Measurements from ENCODE around the gene RAB40B. TPM values are rescaled to one million over a fixed set of nuclear protein-coding genes. Genes with fewer than 3 reads are reported as not detected.

The RAB40B gene
- total and polyA plus RNA-seq, 2 of the 13 experiments (the other 11 are each of a cell fraction or from before 2014, with no cell fraction given), result 6.2 to 6.5 TPM

DNA sequence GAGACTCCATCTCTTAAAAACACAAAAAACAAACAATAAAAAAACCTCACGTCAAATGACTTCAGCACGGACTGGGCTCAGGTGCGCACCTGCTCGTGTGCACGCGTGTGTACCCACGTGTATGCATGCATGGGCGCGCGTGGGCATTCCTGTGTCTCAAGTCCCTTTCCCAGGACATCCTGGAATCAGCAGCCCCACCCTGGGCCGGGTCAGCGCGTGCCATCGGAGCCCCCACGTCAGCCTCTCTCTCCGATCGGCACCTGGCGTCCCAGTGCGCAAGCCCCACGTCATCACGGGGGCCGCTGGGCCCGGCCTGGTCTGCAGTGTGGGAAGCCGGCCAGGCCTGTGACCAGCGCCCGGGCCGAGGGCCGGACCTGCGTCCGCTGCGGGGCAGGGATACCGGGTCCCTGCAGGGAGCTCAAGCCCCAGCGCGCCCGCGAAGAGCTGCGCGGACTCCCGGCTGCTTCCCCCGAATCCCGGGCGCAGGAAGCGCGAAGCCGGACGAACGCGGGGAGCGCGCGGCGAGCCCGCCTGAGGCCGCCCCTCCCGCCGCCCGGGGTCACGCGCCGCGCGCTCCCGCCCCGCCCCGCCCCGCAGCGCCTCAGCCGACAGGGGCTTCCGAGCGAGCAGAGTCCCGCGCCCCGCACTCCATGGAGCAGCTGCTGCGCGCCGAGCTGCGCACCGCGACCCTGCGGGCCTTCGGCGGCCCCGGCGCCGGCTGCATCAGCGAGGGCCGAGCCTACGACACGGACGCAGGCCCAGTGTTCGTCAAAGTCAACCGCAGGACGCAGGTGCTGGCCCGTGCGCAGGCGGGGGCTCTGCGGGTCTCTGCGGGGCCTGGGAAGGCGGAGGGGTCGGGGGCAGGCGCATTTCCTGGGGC is 36.7 kb upstream of the RAB40B start, which contains the start of gene FN3K (continued):
- TF ChIP-seq ZNF230 (CRISPR knock-in tag; IDR thresholded peaks at IDR 0.05) (no peak), SMARCE1 (IDR thresholded peaks at IDR 0.05; ENCODE audit: borderline replicate concordance) (no peak), ZNF251 (CRISPR knock-in tag; IDR thresholded peaks at IDR 0.05) (no peak), ZNF839 (CRISPR knock-in tag; IDR thresholded peaks at IDR 0.05; ENCODE audit: borderline replicate concordance) (peak; percentile 16; the same call in 1 of the 2 replicates), KDM5A (IDR thresholded peaks at IDR 0.05; ENCODE audit: borderline replicate concordance, low read length) (peak; percentile 33; the same call in 1 of the 2 replicates), SIX4 (CRISPR knock-in tag; IDR thresholded peaks at IDR 0.05) (no peak), SOX6 (IDR thresholded peaks at IDR 0.05) (no peak), SOX6 (CRISPR knock-in tag; IDR thresholded peaks at IDR 0.05) (no peak; the same call in 1 of the 2 replicates), NONO (IDR thresholded peaks at IDR 0.05) (no peak), NONO (CRISPR knock-in tag; conservative IDR thresholded peaks at IDR 0.05) (peak; percentile 62), ATAD3A (CRISPR knock-in tag; IDR thresholded peaks at IDR 0.05) (peak; percentile 34)
- TF ChIP-seq, protein P1, sequence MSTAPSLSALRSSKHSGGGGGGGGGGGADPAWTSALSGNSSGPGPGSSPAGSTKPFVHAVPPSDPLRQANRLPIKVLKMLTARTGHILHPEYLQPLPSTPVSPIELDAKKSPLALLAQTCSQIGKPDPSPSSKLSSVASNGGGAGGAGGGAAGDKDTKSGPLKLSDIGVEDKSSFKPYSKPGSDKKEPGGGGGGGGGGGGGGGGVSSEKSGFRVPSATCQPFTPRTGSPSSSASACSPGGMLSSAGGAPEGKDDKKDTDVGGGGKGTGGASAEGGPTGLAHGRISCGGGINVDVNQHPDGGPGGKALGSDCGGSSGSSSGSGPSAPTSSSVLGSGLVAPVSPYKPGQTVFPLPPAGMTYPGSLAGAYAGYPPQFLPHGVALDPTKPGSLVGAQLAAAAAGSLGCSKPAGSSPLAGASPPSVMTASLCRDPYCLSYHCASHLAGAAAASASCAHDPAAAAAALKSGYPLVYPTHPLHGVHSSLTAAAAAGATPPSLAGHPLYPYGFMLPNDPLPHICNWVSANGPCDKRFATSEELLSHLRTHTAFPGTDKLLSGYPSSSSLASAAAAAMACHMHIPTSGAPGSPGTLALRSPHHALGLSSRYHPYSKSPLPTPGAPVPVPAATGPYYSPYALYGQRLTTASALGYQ (CRISPR knock-in tag; IDR thresholded peaks at IDR 0.05), result peak; percentile 63; the same call in 1 of the 2 replicates
- TF ChIP-seq, protein P2, sequence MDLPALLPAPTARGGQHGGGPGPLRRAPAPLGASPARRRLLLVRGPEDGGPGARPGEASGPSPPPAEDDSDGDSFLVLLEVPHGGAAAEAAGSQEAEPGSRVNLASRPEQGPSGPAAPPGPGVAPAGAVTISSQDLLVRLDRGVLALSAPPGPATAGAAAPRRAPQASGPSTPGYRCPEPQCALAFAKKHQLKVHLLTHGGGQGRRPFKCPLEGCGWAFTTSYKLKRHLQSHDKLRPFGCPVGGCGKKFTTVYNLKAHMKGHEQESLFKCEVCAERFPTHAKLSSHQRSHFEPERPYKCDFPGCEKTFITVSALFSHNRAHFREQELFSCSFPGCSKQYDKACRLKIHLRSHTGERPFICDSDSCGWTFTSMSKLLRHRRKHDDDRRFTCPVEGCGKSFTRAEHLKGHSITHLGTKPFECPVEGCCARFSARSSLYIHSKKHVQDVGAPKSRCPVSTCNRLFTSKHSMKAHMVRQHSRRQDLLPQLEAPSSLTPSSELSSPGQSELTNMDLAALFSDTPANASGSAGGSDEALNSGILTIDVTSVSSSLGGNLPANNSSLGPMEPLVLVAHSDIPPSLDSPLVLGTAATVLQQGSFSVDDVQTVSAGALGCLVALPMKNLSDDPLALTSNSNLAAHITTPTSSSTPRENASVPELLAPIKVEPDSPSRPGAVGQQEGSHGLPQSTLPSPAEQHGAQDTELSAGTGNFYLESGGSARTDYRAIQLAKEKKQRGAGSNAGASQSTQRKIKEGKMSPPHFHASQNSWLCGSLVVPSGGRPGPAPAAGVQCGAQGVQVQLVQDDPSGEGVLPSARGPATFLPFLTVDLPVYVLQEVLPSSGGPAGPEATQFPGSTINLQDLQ (CRISPR knock-in tag; IDR thresholded peaks at IDR 0.05), result no peak
- TF ChIP-seq, protein P3, sequence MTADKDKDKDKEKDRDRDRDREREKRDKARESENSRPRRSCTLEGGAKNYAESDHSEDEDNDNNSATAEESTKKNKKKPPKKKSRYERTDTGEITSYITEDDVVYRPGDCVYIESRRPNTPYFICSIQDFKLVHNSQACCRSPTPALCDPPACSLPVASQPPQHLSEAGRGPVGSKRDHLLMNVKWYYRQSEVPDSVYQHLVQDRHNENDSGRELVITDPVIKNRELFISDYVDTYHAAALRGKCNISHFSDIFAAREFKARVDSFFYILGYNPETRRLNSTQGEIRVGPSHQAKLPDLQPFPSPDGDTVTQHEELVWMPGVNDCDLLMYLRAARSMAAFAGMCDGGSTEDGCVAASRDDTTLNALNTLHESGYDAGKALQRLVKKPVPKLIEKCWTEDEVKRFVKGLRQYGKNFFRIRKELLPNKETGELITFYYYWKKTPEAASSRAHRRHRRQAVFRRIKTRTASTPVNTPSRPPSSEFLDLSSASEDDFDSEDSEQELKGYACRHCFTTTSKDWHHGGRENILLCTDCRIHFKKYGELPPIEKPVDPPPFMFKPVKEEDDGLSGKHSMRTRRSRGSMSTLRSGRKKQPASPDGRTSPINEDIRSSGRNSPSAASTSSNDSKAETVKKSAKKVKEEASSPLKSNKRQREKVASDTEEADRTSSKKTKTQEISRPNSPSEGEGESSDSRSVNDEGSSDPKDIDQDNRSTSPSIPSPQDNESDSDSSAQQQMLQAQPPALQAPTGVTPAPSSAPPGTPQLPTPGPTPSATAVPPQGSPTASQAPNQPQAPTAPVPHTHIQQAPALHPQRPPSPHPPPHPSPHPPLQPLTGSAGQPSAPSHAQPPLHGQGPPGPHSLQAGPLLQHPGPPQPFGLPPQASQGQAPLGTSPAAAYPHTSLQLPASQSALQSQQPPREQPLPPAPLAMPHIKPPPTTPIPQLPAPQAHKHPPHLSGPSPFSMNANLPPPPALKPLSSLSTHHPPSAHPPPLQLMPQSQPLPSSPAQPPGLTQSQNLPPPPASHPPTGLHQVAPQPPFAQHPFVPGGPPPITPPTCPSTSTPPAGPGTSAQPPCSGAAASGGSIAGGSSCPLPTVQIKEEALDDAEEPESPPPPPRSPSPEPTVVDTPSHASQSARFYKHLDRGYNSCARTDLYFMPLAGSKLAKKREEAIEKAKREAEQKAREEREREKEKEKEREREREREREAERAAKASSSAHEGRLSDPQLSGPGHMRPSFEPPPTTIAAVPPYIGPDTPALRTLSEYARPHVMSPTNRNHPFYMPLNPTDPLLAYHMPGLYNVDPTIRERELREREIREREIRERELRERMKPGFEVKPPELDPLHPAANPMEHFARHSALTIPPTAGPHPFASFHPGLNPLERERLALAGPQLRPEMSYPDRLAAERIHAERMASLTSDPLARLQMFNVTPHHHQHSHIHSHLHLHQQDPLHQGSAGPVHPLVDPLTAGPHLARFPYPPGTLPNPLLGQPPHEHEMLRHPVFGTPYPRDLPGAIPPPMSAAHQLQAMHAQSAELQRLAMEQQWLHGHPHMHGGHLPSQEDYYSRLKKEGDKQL (CRISPR knock-in tag; IDR thresholded peaks at IDR 0.05; ENCODE audit: low read depth), result no peak
- TF ChIP-seq, protein P4, sequence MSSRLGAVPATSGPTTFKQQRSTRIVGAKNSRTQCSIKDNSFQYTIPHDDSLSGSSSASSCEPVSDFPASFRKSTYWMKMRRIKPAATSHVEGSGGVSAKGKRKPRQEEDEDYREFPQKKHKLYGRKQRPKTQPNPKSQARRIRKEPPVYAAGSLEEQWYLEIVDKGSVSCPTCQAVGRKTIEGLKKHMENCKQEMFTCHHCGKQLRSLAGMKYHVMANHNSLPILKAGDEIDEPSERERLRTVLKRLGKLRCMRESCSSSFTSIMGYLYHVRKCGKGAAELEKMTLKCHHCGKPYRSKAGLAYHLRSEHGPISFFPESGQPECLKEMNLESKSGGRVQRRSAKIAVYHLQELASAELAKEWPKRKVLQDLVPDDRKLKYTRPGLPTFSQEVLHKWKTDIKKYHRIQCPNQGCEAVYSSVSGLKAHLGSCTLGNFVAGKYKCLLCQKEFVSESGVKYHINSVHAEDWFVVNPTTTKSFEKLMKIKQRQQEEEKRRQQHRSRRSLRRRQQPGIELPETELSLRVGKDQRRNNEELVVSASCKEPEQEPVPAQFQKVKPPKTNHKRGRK (CRISPR knock-in tag; IDR thresholded peaks at IDR 0.05), result no peak
- TF ChIP-seq, protein P5, sequence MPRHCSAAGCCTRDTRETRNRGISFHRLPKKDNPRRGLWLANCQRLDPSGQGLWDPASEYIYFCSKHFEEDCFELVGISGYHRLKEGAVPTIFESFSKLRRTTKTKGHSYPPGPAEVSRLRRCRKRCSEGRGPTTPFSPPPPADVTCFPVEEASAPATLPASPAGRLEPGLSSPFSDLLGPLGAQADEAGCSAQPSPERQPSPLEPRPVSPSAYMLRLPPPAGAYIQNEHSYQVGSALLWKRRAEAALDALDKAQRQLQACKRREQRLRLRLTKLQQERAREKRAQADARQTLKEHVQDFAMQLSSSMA (CRISPR knock-in tag; IDR thresholded peaks at IDR 0.05), result peak; percentile 68; the same call in 1 of the 2 replicates
